RPMI7951 (cell line): ENCODE results near the gene BTBD8. TPM values are rescaled to one million over a fixed set of nuclear protein-coding genes. Genes with fewer than 3 reads are reported as not detected.
"Not testable (repeated sequence)": the region's sequence is repeated elsewhere in the genome, so short reads cannot be mapped to it uniquely, and the experiment has no call there.

Experiments
- DNase-seq: peaks from one replicate; pipeline ENCODE4 v3.0.0-alpha.2; 2012; ENCODE audit warnings: low read depth
- total RNA-seq: library from RNA; depleted of rRNA; stranded (reverse); fragments of >200 nt; shearing (Covaris generic); gene quantifications from 2 replicates; pipeline ENCODE4 v1.2.3, GENCODE V29; 2014; rRNA removed

BTBD8 gene
- total RNA-seq, result 0.49 and 0.72 TPM in 2 replicates

GRCh38 chr1:92080128-92080985 is at the start of gene BTBD8:
Gene BTBD8 (plus strand): TSS chr1:92080345. CDS start chr1:92080572, 227 bp downstream.
- peak; percentile 66 for DNase-seq

- peak; percentile 65 for DNase-seq
Measured at GRCh38 chr1:92030656-92031107, 49.5 kb upstream of the BTBD8 start.

GRCh38 chr1:92031281-92032110 is 48.6 kb upstream of the BTBD8 start:
- DNase-seq, result peak; percentile 14

GRCh38 chr1:92037400-92037799 is 42.7 kb upstream of the BTBD8 start:
- no peak for DNase-seq

- DNase-seq, result no peak
Measured at GRCh38 chr1:92038695-92039346, 41.3 kb upstream of the BTBD8 start.

GRCh38 chr1:92040971-92041370 is 39.2 kb upstream of the BTBD8 start:
- no peak for DNase-seq

- peak; percentile 25 for DNase-seq
Measured at GRCh38 chr1:92043621-92044020, 36.5 kb upstream of the BTBD8 start.

GRCh38 chr1:92045766-92046495 is 34.2 kb upstream of the BTBD8 start:
- DNase-seq, result no peak

- peak; percentile 15 for DNase-seq
Measured at GRCh38 chr1:92051948-92052347, 28.2 kb upstream of the BTBD8 start.

GRCh38 chr1:92065042-92065441 is 15.1 kb upstream of the BTBD8 start:
- DNase-seq, result peak; percentile 7

GRCh38 chr1:92066321-92066720 is 13.8 kb upstream of the BTBD8 start:
- DNase-seq, result no peak

GRCh38 chr1:92070892-92071291 is 9.3 kb upstream of the BTBD8 start:
- no peak for DNase-seq

- not testable (repeated sequence) for DNase-seq
Measured at GRCh38 chr1:92074446-92074845, 5.7 kb upstream of the BTBD8 start.

GRCh38 chr1:92075311-92075710 is 4.8 kb upstream of the BTBD8 start, which contains the start of gene SETSIP:
Gene SETSIP (minus strand): TSS chr1:92075411. CDS start chr1:92075411, 0 bp downstream.
- DNase-seq, result no peak

GRCh38 chr1:92076363-92076762 is 3.8 kb upstream of the BTBD8 start:
- no peak for DNase-seq

- not testable (repeated sequence) for DNase-seq
Measured at GRCh38 chr1:92078077-92078476, 2.1 kb upstream of the BTBD8 start.

GRCh38 chr1:92079441-92079840 is 704 bp upstream of the BTBD8 start:
- no peak for DNase-seq

GRCh38 chr1:92081031-92081430 is 886 bp downstream of the BTBD8 start:
- DNase-seq, result no peak

GRCh38 chr1:92084651-92085050 is 4.5 kb downstream of the BTBD8 start:
- no peak for DNase-seq

- DNase-seq, result no peak
Measured at GRCh38 chr1:92085727-92086126, 5.6 kb downstream of the BTBD8 start.

- no peak for DNase-seq
Measured at GRCh38 chr1:92087542-92087941, 7.4 kb downstream of the BTBD8 start.
